ENCODE measurements around the gene OR8D1. TPM values are rescaled to one million over a fixed set of nuclear protein-coding genes. Genes with fewer than 3 reads are reported as not detected.

The OR8D1 gene
- total and polyA plus RNA-seq, 2 donors (not counting 3 experiments of a cell fraction or from before 2014, with no cell fraction given), result not detected

- Histone ChIP-seq H3K4me1 (ENCODE audit: control insufficient read depth, extremely low read depth, insufficient read depth, low read length) (peaks cover 3% of the 10 kb centered on the region), H3K9ac (replicated peaks; ENCODE audit: extremely low read depth, insufficient read depth, low read length) (no peak within 1 kb of the TSS), H2AFZ (ENCODE audit: low read depth, low read length) (no peak within 1 kb of the TSS), H3K79me2 (ENCODE audit: control insufficient read depth, insufficient read depth, low read length) (no peaks in the 10 kb centered on the region), H3K9me3 (replicated peaks; ENCODE audit: control insufficient read depth, insufficient read depth, low read length) (no peaks in the 10 kb centered on the region), H3K27ac (ENCODE audit: insufficient read depth, low read depth, low read length) (no peak within 1 kb of the TSS), H3K36me3 (ENCODE audit: control insufficient read depth in 2 of 2, extremely low read depth in 1 of 2, insufficient read depth in 2 of 2, low read length in 2 of 2) (no peaks in the 10 kb centered on the region), H3K4me3 (replicated peaks in 1 of 3; ENCODE audit: insufficient read depth in 1 of 3, low read depth in 1 of 3, low read length in 3 of 3) (no peak within 1 kb of the TSS), H3K9me1 (replicated peaks; ENCODE audit: control insufficient read depth, extremely low read depth, insufficient read depth, low read length) (no peaks in the 10 kb centered on the region), H3K27me3 (ENCODE audit: control insufficient read depth in 2 of 2, insufficient read depth in 2 of 2, low read length in 2 of 2) (peaks cover 3 to 17% of the 10 kb centered on the region in 2 experiments), H4K20me1 (replicated peaks; ENCODE audit: control insufficient read depth, extremely low read depth, insufficient read depth, low read length) (no peaks in the 10 kb centered on the region), H3K4me2 (ENCODE audit: insufficient read depth, low read length) (no peak within 1 kb of the TSS)
- FAIRE-seq (no peak), DNase-seq (ENCODE audit: low read depth, low spot score) (no peak)
- dilution Hi-C loops (cut with MboI; ENCODE audit: extremely low pct_ligation_motif_present, low sequenced_read_pairs), result no loop called here
- POLR2A ChIA-PET, result no interaction called here
- intact Hi-C loops (cut with micrococcal nuclease), result no loop called here
- BruUV-seq (replicated peaks), result no TSS peak
- CTCF ChIA-PET, result no interaction called here
- TF ChIP-seq POLR2AphosphoS5 (IDR thresholded peaks at IDR 0.05; ENCODE audit: insufficient read depth, low read depth, low read length) (no peak), FOS (IDR thresholded peaks at IDR 0.05; ENCODE audit: borderline replicate concordance, insufficient read depth, low read length) (no peak), MYC (IDR thresholded peaks at IDR 0.05; ENCODE audit: low read depth, low read length) (no peak), MAX (IDR thresholded peaks at IDR 0.05; ENCODE audit: insufficient read depth, insufficient read length) (no peak), JUN (IDR thresholded peaks at IDR 0.05; ENCODE audit: borderline replicate concordance, insufficient read depth, insufficient read length, low read depth) (no peak), POLR2A (IDR thresholded peaks at IDR 0.05; ENCODE audit: low read depth, low read length) (no peak), EZH2 (IDR thresholded peaks at IDR 0.05; ENCODE audit: borderline replicate concordance, low read depth, low read length, severe bottlenecking) (no peak), CTCF (IDR thresholded peaks at IDR 0.05; ENCODE audit: extremely low read depth in 1 of 2, insufficient read depth in 1 of 2, low read depth in 1 of 2, low read length in 2 of 2) (no peak)
These were observed 6.3 kb upstream of the OR8D1 start, which contains the start of gene OR8D2 for GRCh38 chr11:124320097-124320496. TSS of gene OR8D2 (minus strand) at chr11:124320197. CDS start at chr11:124320197, 0 bp downstream.
